ENCODE results near the gene CCDC33.

CCDC33 gene

GRCh38 chr15:74240897-74241614 lies 4.9 kb downstream of the CCDC33 start:
- DNase-seq (ENCODE audit: insufficient read length, low spot score) (no peak), FAIRE-seq (no peak)
- TF ChIP-seq CTCF (IDR thresholded peaks at IDR 0.05; ENCODE audit: insufficient read depth, missing control alignments): no peak

DNA sequence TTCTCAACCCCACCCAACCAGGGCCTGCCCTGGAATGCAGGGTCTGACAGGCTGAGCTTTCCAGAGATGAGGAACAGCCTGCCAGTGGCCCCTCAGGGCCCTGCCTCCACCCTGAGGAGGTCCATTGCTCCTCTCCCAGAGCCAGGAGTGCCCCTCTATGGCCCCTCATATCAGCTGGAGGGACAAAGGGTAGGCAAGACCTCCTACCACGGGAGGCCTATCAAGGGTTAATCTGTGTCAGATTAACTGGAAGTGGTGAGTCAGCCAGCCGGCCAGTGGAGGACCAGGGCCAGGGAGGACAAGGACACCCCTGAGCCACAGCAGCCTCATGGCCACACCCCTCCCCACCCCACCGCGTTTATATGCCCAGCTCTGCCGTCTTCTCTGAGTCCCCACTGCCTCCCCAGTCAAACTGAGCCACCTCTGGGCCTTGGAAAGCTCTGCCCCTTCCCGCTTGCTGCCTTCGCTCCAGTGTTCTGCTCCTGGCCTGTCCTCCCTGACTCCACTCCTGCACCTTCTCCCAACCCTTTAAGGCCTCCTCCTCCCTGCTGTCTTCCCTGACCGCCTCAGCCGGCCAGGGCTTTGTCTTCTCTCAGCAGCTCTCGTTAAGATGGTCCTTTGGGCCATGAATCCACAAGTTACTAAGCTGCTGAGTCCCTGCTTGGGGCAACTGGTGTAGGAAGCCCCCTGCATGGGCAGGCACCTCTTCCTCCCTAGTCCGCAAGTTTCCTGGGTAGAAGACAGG lies 6.5 kb downstream of the CCDC33 start:
- FAIRE-seq (no peak), DNase-seq (ENCODE audit: insufficient read length, low spot score) (no peak)
- no peak for TF ChIP-seq CTCF (IDR thresholded peaks at IDR 0.05; ENCODE audit: insufficient read depth, missing control alignments)

DNA sequence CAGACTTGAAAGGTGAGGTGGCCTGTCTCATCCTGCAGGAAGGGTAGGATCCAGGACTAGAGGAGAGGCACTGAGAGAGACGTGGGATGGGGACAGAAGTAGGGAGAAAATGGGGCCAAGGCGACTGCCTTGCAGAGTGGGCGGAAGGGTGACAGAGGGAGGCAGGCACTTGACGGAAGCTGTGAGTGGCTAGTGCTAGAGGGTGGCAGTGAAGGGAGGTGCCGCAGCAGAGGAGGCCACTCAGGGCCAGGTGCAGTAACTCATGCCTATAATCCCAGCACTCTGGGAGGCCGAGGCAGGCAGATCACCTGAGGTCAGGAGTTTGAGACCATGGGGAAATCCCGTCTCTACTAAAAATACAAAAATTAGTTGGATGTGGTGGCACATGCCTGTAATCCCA lies 7.3 kb downstream of the CCDC33 start:
- FAIRE-seq (no peak), DNase-seq (ENCODE audit: insufficient read length, low spot score) (no peak)
- TF ChIP-seq CTCF (IDR thresholded peaks at IDR 0.05; ENCODE audit: insufficient read depth, missing control alignments): no peak

DNA sequence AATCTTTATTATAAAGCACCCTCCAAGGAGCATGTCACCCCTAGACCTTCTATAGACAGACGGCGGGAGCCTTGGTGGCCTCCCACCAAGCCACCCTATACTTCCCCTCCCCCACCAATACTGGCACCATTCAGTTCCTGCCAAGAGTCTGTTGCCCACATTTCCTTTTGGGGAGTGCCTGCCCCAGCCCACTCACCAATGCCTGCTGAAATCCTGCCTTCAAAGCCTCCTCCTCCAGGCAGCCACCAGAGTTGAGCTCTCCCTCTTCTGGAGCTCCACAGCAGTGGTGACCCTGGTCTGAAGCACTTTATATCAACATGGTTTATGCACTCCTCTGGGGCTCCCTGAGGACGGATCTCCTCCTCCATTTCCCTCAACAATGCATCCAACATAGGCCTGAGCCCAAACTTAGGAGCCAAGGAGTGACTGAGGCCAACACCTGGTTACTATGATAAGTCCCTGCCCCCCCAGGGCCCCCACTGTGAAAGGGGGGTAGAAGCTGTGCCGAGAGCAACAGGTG lies 8.8 kb downstream of the CCDC33 start:
- FAIRE-seq (no peak), DNase-seq (ENCODE audit: insufficient read length, low spot score) (no peak)
- no peak for TF ChIP-seq CTCF (IDR thresholded peaks at IDR 0.05; ENCODE audit: insufficient read depth, missing control alignments)

DNA sequence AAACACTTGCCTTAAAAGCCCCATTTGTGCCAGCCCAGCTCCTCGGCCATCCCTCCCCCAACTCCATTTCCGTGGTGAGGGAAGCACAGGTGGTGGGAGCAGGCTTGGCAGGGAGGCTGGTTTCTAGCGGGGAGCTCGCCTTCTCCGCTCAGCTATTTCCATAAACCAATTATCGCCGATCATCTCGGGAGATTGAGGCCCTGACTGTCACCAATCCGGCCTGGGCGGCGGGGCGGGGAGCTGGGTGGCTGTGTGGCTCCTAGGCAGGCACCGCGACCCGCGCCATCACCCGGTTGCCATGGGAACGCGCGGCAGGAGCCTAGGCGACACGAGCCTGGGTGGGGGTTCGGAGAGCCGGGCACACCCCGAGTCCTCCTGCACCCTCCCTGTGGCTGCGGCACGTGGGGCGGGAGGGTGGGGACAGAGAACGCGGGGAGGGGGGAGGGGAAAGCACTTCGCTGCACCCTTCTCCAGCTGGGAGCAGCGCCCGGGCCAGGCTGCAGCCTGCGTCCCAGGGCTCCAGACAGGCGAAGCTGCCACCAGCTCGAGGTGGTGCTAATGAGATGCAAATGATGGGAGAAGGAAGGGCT lies 9.3 kb downstream of the CCDC33 start:
- DNase-seq (ENCODE audit: insufficient read length, low spot score) (peak; percentile 85), FAIRE-seq (no peak)
- TF ChIP-seq CTCF (IDR thresholded peaks at IDR 0.05; ENCODE audit: insufficient read depth, missing control alignments): no peak

- FAIRE-seq (no peak), DNase-seq (ENCODE audit: insufficient read length, low spot score) (no peak)
- no peak for TF ChIP-seq CTCF (IDR thresholded peaks at IDR 0.05; ENCODE audit: insufficient read depth, missing control alignments)
These were observed 14.1 kb downstream of the CCDC33 start for GRCh38 chr15:74250266-74250665.

Data from D721Med (cell line).